Astrocyte of the spinal cord (primary cell): Measurements from ENCODE around the gene TMEM38A.
A peak's percentile ranks its signal among the peaks of the same experiment; 100 is the strongest.

ENCODE experiments used
- DNase-seq: peaks from one replicate; pipeline ENCODE4 v3.0.0; 2011; ENCODE audit warnings: low read depth, low spot score
- H3K4me3 ChIP-seq: 2 replicates; pipeline ENCODE4 v1.5.1; 2011; ENCODE audit warnings: low read depth, mild to moderate bottlenecking, low read length, moderate library complexity
- CTCF ChIP-seq: IDR thresholded peaks from 2 replicates; pipeline ENCODE4 v1.5.1; 2012; ENCODE audit warnings: low read depth, mild to moderate bottlenecking, low read length, inconsistent platforms
- in situ Hi-C: cut with HindIII; loops from 2 replicates; pipeline ENCODE4 v1.10.0; 2017; ENCODE audit warnings: low sequenced_read_pairs

The TMEM38A gene

GRCh38 chr19:16660763-16661479, at the start of gene TMEM38A:
Gene TMEM38A, plus strand, starts transcription at chr19:16661139. Its CDS starts 79 bp downstream, at chr19:16661218.
- DNase-seq: no peak
- TF ChIP-seq CTCF: no peak
- H3K4me3 ChIP-seq: peak within 1 kb of the TSS; percentile 91
- in situ Hi-C loops: no loop called here

GRCh38 chr19:16612636-16613035, 48.3 kb upstream of the TMEM38A start:
- DNase-seq: no peak
- no peak for TF ChIP-seq CTCF
- in situ Hi-C loops: no loop called here
- no peak overlapping the region for H3K4me3 ChIP-seq

- in situ Hi-C loops: no loop called here
- no peak overlapping the region for H3K4me3 ChIP-seq
- no peak for TF ChIP-seq CTCF
- no peak for DNase-seq
Measured at GRCh38 chr19:16613841-16614240, 47.1 kb upstream of the TMEM38A start.

GRCh38 chr19:16614941-16615340, 46.0 kb upstream of the TMEM38A start:
- no peak for TF ChIP-seq CTCF
- DNase-seq: no peak
- in situ Hi-C loops: no loop called here
- H3K4me3 ChIP-seq: no peak overlapping the region

- in situ Hi-C loops: no loop called here
- no peak for DNase-seq
- H3K4me3 ChIP-seq: no peak overlapping the region
- no peak for TF ChIP-seq CTCF
Measured at GRCh38 chr19:16615808-16616207, 45.1 kb upstream of the TMEM38A start.

- TF ChIP-seq CTCF: no peak
- H3K4me3 ChIP-seq: no peak overlapping the region
- in situ Hi-C loops: no loop called here
- no peak for DNase-seq
Measured at GRCh38 chr19:16618248-16618647, 42.7 kb upstream of the TMEM38A start.
